ENCODE data around the gene CD52.
"Not testable (repeated sequence)": the region's sequence is repeated elsewhere in the genome, so short reads cannot be mapped to it uniquely, and the experiment has no call there.

The CD52 gene

GRCh38 chr1:26283871-26284596, 33.7 kb upstream of the CD52 start:
- DNase-seq (ENCODE audit: insufficient read length, low spot score) = no peak
- FAIRE-seq = no peak

DNA sequence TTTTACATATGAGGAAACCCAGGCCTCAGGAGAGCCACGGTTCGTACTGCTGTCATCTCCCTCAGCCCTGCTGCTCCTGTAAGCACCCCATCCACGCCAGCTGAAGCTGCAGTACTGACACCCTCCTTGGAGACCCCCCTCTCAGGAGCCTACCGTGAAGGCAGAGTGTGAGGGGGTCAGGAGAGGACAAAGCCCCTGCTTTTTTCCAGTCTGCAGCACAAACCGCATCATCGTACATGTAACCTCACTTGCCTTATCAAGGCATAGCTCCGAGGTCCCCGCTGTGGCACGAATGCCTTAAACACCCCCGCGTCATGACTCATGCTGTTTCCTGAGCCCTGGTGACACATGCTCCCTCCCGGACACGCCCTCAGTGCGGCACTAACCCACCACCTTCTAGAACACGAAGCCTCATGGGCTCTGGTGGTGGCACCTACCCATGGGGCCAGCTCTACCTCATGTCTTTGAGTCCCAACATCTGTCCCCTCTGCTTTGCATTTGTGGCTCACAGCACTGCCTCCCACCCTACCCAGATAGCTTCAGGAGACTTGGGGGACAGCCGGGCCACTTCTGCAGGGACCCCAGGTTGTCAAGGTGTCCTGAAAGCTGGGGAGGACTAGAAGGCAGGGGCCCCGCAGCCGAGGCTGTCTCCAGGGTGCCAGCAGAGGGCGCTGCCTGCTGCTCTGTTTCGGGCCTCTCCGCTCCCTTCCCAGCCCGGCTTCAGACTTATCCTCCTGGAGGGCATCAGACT, 33.0 kb upstream of the CD52 start:
- DNase-seq (ENCODE audit: insufficient read length, low spot score) = peak; percentile 58
- peak; percentile 70 for FAIRE-seq

DNA sequence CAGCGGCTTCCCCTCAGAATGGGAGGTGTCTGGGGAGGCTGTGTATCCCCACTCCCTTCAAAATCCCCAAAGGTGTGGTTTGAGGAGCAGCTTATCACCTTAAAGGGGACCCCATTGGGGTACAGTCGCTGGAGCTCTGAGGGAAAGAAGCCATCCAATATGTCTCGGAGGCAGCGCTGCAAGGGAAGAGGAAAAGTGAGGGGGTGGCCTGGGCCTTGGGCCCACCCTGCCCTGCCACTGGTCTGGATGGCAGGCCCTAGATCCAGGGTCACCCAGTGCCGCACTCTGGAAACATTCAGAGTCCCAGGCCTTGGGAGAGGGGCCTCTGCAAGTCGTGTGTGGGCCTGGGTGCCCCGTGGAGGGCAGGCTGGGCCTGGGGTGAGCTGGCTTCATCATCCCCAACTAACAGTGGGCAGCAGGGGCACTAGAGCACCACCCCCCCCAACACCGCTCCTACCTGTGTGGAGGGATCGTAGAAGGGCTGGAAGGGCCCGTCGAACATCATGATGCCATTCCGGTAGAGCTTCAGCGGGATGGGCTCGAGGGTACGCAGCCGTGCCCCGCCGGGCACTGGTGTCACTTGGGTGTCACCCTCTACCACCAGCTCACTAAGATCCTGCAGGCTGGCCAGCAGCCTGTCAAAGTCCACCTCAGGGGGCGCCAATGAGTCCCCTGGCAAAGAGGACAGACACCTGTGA, 32.2 kb upstream of the CD52 start:
- DNase-seq (ENCODE audit: insufficient read length, low spot score) (no peak), FAIRE-seq (no peak)

- FAIRE-seq (no peak), DNase-seq (ENCODE audit: insufficient read length, low spot score) (no peak)
These were observed 31.7 kb upstream of the CD52 start for GRCh38 chr1:26286064-26286416.

- peak; percentile 91 for FAIRE-seq
- peak; percentile 72 for DNase-seq (ENCODE audit: insufficient read length, low spot score)
These were observed 30.6 kb upstream of the CD52 start for GRCh38 chr1:26287033-26287711.

DNA sequence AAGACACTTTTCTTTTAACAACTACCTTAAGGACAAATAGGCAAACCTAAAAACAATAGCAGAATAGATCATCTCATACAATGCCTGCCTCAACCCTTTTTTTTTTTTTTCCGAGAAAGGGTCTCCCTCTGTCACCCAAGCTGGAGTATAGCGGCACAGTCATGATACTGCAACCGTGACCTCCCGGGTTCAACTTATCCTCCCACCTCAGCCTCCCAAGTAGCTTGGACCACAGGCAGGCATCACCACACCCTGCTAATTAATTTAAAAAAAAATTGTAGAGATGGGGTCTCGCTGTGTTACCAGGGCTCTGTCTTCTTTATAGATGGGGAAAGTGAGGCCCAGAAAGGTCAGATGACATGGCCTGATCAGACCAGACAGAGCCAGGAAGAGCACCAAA, 29.9 kb upstream of the CD52 start:
- DNase-seq (ENCODE audit: insufficient read length, low spot score) (no peak), FAIRE-seq (peak; percentile 28)

- no peak for DNase-seq (ENCODE audit: insufficient read length, low spot score)
- no peak for FAIRE-seq
These were observed 29.3 kb upstream of the CD52 start for GRCh38 chr1:26288311-26288941.

DNA sequence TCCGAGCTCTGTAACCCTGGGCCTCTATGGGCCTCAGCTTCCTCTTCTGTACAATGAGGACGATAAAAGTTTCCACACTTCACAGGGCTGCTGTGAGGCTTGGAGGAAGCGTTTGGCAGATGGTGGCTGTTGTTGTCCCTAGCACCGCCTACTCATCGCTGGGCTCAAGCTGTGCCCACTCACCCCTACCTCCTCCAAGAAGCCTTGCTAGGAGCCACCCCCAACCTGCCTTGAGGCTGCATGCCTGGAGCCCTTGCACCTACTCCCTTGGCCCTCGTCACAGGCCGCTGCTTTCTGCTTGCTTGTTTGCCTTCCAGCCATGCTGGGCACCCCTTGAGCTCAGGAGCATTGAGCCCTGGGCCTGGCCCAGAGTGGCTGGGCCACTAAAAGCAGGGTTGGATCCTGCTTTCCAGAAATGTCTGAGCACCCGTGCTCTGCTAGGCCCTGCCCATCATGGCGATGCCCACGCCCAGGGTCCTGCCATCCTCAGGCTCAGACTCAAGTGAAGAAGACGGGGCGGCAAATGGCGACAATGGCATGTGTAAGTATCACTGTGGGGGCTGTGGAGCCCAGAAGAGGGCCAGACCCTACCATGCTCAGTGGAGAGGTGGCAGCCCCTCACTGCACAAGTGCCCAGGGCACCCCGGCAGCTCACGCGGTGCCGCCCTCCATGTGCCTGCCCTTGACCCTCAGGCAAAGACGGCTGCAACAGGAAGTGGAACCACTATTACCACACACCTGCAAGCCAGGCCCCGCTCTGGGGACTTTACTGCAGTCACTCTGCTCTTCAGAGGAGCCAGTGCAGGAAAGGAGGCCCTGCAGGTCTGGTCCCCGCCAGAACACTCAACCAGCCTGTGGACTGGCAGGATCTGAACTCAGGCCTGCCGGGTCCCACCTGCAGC, 28.3 kb upstream of the CD52 start:
- FAIRE-seq (peak; percentile 94), DNase-seq (ENCODE audit: insufficient read length, low spot score) (peak; percentile 81)

DNA sequence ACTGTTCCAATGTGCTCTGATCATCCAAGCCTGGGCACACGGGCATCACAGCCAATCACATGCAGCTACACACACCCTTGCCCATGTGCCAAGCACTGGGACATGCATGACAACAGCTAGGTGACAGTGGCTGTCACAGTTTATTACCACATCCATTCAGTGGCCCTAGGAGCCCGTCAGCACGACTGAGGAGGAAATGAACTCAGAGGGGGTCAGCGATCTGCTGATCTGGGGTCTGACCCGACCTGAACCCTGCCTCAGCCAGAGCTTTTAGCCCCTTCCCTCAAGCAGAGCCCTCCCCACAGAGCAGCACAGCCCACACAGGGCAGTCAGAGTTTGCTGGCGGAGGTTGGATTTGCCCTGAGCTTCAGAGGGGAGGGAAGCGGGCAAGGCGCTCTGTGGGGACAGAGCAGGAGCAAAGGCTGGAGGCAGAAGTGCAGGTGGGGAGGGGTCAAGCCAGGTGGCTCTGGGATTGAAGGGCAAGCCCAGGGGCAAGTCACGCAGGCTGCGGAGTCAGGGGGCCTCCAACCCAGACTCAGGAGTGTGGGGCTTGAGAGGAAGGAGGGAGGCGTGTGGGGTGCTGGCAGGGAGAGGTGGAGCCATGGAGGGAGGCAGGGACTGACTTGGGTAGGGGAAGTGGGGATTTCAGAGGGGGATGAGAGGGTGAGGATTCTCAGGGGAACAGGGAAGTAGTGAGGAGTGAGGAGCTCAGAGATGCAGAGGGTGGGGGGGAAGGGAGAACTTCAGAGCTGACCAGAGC, 27.5 kb upstream of the CD52 start:
- FAIRE-seq (no peak), DNase-seq (ENCODE audit: insufficient read length, low spot score) (no peak)

DNA sequence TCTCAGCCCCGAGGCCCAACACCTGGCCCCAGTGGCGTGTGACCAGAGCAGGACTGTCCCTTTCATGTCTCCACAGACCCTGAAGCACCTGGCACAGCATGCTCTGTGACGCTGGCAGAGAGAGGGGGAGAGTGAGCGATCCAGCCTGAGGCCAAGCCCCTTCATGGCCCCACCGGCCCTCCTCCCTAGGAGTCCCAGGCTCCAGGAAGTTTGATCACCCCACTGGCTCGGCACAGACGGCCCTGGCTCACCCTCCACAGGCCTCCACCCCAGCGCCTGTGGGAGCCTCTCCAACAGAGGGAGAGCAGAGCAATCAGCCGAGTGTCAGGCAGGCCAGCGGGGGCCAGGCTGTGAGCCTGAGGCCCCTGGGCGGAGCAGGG, 26.9 kb upstream of the CD52 start:
- no peak for DNase-seq (ENCODE audit: insufficient read length, low spot score)
- no peak for FAIRE-seq

DNA sequence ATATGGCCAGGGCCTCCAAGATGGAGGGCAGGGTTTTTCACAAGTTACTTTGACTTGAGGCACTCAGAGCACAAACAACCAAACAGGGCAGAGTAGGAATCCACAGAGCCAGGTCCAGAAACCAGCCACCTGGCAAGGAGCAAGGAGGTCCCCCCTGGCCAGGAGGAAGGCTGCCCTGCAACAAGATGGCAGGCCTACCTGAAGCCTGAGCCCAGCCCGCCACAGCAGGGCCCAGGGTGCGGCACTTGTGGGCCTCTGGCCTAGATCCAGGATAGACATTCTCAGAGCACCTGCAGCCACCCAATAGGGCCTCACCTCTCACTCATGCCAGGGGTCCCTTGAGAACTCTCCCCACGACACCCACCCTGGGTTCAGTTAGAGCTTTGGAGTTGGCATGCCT, 26.3 kb upstream of the CD52 start:
- no peak for FAIRE-seq
- DNase-seq (ENCODE audit: insufficient read length, low spot score) = no peak

DNA sequence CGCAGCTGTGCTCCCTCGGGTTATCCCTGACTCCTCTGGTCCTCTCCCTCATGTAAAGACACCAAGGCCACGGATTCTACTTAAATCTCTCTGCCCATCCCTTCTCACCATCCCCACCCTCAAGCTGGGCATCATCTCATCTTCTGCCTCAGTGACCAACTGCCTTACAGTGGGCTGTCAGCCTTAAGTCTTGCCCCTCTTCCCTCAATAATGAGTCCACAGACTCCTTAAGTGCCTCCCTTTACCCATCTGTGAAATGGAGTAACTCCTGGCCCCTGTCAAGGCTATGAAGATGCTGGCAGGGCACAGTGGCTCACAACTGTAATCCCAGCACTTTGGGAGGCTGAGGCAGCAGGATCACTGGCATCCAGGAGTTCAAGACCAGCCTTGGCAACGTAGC, 25.8 kb upstream of the CD52 start:
- FAIRE-seq = no peak
- DNase-seq (ENCODE audit: insufficient read length, low spot score) = no peak

DNA sequence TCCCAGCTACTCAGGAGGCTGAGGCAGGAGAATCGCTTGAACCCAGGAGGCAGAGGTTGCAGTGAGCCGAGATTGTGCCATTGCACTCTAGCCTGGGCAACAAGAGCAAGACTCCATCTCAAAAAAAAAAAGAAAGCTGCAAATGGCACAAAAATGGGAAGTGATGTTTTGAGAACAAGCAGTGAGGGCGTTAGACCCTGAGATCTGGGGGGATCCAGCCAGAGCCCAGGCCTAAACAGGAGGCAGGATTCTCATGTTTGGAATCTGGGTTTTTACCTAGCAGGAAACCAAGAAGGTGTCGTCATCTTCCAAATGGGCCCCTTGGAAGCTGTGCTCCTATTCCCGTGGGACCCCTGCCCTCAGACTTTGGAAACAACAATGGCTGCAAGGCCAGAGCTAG, 25.0 kb upstream of the CD52 start:
- DNase-seq (ENCODE audit: insufficient read length, low spot score); FAIRE-seq: not testable (repeated sequence)

- FAIRE-seq (no peak), DNase-seq (ENCODE audit: insufficient read length, low spot score) (no peak)
These were observed 23.8 kb upstream of the CD52 start for GRCh38 chr1:26293911-26294463.

DNA sequence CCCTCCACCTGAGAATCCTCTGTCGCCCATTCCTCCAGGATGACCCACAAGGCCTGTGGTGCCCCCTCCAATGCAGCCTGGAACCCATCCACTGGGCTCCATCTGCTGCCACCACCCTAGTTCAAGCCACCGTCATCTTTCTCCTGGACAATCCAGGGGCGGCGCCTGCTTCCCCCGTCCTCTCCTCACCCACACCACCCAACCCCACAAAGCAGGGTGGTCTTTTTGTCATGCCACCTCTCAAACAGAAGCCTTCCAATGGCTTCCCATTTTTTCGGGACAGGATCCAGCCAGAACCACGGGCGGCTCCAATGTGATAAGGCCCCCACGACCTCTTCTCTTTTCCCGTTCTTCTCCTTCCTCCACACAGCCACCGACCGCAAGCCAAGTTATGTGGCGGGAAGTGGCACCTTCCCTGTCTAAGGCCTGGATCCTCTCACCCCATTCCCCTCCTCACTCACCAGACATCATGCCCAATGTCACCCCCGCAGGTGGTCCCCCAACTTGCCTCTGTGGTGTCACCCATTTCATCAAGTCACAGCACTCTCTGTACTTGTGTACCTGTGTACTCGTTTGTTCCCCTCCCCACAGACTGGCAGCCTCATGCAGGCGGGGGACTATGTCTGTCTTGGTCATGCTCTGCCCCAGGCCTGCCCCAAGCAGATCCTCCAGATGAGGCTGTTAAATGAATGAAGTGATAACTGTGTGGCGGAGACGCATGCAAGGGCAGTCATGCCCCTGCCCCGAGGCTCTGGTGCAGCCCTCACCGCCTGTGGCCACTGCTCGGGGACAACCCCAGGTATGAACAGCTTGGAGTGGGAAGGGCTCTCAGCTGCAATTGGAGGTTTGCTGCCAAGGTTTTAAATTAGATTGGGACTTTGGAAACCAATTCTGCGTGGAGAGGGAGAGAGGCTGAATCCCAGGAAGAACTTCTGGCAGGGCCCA, 22.3 kb upstream of the CD52 start:
- FAIRE-seq (no peak), DNase-seq (ENCODE audit: insufficient read length, low spot score) (no peak)

GRCh38 chr1:26296340-26297056, 21.3 kb upstream of the CD52 start:
- DNase-seq (ENCODE audit: insufficient read length, low spot score) = no peak
- FAIRE-seq = no peak

Data from GM19239 (cell line).